IPS DF 4.7 (cell line): ENCODE results near the gene COG5.
"Not testable (repeated sequence)": the region's sequence is repeated elsewhere in the genome, so short reads cannot be mapped to it uniquely, and the experiment has no call there.

Experiments
- DNase-seq: peaks from one replicate; pipeline ENCODE4 v3.0.0-alpha.2; 2013; ENCODE audit warnings: low spot score; ENCODE audit errors: extremely low read depth

The COG5 gene

DNA sequence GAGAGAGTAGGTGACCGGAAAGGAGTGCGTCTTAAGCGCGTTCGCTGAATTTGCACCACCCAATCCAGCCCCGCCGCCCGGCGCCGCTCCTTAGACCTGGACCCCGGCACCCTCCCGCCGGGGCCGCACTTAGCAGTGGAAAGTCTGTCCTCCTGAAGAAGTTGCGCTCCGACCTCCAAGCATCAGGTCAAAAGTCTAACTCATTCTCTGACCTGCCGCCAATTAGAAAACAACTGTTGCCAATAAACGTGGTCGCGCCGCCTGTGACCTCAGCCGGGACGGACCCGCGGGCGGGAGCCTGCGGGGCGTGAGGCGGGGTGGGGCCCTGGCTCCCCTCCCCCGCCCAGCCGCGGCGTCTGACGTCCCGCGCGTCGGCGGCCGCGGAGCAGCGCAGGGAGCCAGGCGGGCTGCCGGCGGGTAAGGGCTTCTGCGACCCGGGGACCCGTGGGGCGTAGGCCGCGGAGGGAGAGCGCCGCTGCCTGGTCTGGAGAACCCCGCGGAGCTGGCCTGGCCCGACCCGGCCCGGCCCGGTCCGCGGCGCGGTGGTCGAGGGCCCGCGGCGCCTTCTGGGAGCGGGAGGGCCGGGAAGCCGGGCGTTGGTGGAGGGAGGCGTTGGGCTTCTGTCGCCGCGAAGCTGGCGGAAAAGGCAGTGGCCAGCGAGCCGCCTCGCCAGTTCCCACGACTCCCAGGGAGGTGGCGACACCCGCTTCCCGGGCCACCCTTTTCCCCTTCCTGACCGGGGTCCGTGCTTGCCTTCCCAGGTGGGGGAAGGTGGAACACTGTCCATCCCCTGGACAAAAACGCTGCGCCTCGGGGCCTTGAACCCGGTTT lies 16.4 kb upstream of the COG5 start, which contains the start of gene BCAP29:
TSS of gene BCAP29 (plus strand) at position 362 of the 831 bp plus-strand sequence. CDS start 527 bp downstream, outside the sequence.
- no peak for DNase-seq

DNA sequence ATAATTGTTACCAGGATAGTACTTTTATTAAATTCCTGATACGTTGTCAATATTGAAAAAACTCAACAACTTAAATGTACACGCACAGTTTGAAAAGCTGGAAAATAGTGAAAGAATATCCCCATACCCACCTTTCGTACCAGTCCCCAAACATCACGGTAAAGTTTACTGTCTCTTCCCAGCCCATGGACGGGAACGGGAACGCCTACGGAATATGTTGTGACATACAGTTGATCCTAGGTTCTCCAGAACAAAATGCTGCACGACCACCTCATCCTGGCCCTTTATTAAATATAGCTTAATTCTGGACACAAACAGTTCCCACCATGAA lies 15.8 kb upstream of the COG5 start:
- DNase-seq = no peak

DNA sequence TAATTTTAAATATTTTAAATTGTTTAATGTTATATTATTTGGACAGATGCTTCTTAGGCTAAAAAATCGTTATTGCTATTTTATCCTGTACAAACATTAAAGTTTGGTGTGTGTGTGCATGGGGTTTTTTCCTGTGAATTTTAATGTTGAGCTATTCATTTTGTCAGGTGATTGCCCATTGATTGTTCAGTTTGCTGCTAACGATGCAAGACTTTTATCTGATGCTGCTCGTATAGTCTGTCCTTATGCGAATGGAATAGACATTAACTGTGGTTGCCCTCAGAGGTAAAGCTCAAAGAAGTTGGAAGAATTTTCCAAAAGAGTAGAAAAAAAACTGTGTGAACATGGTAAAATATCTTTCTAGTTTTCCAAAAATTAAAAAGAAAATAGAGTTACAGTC lies 9.8 kb upstream of the COG5 start:
- no peak for DNase-seq

DNA sequence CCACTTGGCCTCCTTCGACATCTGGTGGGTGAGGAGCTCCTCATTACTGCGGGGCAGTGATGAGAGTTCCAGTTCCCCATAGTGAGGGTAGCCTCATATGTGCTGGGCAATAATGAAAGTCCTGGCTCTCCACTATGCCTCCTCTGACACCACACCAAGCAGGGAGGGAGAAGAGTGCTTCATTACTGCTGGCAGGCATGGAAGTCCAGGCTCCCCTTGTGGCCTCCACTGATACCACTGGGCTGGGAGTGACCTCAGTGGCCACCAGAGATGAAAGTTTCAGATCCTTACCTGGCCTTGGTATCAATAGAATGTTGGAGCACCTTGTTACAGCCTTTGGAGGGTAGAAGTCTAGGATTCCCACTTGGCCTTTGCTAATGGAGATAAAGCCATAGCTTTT lies 6.6 kb upstream of the COG5 start:
- DNase-seq = no peak

DNA sequence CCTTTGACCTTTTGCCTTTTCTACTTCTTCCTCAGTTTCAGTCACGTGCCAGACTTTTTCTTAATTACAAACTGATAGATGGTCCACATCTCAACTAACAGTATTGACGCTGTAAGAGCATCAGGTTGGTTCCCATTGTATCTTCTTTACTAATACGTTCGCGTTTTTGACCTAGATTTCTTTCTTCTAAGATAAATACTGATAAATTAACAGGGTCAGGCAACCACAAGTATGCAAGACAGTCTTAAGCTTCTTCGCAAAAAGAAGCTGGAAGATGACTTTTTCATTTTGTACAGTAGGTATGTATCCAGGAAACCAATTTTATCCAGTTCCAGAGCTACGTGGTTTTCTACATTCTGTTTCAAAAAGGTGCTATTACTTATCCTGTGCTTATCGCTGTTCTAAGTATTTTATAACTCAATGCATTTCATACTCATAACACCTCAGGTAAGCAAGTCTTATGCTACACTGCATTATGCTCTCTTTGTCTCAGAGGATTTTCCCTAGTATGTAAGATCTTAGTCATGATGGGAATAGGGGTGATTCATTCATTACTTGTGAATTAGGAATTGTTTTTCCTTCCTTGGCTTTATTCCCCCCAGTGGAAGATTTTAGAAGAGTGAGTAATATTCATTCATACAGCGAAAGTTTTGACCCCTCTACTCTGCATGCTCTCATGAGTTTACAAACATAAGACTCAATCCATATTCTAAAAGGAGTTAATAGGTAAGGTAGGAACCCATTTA lies 1.0 kb upstream of the COG5 start:
- no peak for DNase-seq

DNA sequence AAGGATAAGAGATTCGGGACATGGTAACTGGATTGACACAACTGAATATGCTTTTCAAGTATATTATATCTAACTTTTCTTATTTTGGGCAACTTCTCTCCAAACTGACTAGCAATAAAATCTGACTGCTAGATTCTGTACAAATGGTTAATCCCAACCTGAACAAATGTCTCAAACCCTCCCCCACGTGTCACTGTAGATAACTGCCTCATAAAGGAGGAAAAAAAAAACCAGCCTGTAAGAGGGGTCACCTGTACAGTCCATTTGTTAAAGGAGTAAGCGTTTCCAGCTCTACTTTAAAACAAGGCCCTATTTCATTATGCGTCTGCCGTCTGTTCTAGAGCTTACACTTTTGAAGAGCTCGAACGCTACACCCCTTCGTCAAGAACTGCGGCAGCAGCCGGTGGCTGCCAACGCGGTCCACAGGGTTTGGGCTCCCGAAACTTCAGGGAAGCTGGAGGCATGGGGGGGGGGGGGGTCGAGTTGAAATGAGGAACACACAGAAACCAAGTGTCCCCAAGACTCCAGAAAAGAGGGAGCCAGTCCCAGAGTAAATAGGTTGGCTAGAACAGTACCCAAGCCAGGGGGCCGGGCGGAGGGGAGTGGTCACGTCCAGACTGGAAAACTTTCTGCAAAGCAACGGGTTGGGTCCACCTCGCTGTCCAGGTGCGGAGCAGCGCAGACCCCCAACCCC lies 492 bp downstream of the COG5 start:
- DNase-seq = no peak

DNA sequence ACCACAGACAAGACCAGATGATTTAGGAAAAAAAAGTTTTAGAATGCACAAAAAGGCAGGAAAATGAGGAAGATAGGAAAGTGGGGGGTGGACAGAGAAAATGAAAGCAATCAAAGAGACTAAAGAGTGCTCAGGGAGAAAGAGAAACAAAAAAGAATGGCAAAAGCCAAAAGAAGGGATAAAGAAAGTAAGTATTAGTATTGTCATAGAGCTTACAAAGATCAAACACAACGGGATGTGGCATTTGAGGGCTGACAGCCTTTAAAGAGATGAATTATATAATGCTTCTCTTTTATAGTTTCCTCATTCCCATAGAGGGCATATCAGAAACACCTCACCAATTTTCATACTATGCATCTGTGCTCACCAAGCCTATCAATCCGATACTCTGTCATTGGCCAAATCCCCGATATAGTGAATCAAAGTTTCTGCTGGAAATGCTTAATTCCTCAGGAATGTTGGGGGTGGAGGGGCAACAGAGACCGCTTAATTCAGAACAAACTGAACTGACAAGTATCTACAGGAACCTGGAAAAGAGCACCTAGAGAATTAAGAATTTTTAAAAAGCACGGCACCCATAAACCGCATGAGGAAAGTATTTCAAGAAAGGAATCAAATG lies 2.7 kb downstream of the COG5 start:
- DNase-seq = no peak

DNA sequence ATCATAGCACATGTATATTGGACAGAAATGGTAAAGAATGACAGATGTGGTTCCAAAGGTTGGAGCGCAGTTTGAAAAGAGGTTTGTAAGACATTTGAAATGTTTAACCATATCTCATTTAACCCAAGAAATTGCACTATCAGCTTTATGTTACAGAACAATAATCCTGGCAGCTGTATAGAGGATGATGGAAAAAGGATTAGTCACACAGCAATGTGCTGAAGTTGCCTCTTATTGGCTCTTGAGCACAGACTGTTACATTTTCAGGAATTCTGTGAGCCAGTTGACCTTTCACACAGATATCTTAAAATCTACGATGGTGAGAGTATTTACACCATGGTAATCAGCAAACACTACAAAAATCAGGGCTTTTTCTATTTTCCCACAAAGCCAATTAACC lies 3.9 kb downstream of the COG5 start:
- DNase-seq = no peak

DNA sequence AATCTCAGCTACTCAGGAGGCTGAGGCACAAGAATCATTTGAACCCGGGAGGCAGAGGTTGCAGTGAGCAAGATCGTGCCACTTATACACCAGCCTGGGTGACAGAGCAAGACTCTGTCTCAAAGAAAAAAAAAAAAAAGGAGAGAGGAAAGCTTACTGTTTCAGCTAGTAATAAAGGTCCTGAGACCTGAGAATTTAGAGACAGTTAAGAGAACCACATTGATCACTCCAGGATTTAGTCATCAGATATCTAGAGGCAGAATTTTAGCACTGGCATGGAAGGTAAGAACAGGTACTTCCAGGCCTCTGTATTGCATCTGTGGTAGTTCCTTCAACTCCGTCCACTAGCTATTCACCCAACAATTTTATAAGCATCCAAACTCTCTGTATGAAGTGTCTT lies 7.8 kb downstream of the COG5 start:
- no peak for DNase-seq

DNA sequence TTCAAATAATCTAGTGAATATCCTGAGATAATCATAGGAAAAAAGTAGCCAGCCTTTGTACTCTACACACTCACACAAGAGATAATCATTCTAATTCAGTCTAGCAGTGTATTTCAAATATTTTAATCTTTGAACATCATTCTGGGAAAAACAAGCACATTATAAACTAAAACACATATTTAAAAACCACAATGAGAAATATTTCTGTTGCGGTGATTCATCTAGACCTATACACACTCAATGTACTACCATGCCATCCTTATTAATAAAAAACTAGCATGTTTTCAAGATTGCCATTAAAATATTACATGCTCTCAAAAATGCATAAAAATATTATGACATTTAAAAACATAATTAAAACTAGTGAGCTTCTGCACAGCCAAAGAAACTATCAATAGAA lies 11.8 kb downstream of the COG5 start:
- no peak for DNase-seq

DNA sequence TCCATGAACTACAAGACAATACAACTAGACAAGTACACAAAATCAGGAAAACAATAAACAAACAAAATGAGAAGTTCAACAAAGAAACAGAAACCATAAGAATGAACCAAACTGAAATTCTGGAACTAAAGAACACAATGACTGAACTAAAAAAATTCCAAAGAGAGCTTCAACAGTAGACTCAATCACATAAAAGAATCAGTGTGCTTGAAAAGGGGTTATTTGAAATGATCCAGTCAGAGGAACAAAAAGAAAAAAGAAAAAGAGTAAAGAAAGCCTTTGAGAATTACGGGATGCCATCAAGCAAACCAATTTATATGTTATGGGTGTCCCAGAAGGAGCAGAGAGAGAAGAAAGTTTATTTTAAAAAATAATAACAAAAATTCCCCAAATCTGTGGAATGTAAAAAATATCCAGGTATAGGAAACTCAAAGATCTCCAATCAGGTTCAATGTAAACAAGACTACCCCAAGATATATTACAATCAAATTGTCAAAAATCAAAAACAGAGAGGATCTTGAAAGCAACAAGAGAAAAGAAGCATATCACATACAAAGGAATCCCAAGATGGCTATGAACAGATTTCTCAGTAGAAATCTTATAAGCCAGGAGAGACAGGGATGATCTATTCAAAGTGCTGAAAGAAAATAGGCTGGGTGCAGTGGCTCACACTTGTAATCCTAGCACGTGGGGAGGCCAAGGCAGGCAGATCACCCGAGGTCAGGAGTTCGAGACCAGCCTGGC lies 18.7 kb downstream of the COG5 start:
- no peak for DNase-seq

DNA sequence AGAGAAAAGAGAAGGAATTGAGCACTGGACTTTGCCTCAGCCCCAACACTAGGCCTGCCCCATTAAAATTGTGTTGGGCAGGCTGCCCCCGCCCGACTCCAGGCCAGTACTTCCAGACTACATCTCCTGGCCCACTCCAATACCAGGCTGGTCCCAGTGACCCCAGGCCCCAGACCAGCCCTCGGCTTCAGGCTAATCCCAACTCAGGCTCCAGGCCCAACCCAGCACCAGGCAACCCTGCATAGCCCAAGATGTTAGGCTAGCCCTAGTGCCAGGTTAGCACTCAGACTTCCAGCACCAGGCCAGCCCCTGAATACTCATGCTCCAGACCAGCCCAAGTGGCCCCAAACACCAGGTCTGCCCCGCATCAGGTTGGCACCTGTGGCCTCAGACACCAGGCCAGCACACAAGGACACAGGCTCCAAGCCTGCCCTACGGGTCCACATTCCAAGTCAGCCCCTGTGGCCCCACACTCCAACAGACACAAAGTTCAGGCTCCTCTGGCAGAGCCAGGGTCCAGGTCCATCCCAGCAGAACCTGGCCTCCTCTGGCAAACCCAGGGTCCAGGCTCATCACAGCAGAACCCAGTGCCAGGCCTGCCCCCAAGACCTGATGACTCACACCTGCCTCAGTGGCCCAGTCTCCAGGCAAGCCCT lies 20.3 kb downstream of the COG5 start:
- DNase-seq = no peak

DNA sequence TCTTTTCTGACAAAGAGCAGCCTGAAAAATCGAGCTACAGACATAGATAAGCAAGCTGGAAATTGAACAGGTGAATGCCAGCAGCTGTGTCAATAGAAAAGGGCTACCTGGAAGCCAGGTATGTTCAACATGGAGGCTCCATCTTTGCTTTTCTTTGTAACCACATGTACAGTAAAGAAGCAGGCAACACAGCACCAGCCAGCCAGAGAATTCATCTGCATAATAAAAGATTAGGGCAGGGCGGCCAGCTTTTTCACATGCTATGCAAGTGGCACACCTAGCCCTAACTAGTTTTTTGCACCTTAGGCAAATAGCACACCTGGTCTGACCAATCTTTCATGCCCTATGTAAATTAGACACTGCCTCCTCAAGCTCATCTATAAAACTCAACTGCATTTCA lies 25.7 kb downstream of the COG5 start:
- no peak for DNase-seq

DNA sequence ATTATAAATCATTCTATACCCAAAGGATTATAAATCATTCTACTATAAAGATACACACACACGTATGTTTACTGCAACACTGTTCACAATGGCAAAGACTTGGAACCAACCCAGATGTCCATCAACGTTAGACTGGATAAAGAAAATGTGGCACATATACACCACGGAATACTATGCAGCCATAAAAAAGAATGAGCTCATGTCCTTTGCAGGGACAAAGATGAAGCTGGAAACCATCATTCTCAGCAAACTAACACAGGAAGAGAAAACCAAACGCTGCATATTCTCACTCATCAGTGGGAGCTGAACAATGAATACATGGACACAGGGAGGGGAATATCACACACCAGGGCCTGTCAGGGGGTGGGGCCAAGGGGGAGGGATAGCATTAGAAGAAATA lies 26.5 kb downstream of the COG5 start:
- not testable (repeated sequence) for DNase-seq

DNA sequence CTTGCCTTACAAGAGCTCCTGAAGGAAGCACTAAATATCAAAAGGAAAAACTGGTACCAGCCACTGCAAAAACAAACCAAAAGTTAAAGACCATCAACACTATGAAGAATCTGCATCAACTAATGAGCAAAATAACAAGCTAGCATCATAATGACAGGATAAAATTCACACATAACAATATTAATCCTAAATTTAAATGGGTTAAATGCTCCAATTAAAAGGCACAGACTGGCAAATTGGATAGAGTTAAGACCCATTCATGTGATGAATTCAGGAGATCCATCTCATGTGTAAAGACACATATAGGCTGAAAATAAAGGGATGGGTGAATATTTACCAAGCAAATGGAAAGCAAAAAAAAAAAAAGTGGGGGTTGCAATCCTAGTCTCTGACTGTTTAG lies 29.6 kb downstream of the COG5 start:
- DNase-seq = no peak

DNA sequence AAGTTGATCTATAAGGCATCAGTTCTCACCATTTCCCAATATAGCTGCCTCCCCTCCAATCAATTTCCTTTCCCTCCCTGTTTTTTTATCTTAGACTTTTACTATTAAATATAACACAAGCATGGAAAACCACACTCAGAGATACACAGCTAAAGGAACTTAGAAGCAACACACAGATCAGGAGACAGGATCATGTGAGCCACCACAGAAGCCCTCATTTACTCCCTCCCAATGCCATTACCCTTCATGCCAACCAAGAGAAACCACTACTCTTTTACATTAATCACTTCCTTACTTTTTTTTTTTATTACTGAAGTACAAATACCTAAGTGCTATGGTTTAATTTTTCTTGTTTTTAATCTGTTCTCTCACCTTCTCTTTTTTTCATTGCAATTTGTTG lies 33.0 kb downstream of the COG5 start:
- no peak for DNase-seq

DNA sequence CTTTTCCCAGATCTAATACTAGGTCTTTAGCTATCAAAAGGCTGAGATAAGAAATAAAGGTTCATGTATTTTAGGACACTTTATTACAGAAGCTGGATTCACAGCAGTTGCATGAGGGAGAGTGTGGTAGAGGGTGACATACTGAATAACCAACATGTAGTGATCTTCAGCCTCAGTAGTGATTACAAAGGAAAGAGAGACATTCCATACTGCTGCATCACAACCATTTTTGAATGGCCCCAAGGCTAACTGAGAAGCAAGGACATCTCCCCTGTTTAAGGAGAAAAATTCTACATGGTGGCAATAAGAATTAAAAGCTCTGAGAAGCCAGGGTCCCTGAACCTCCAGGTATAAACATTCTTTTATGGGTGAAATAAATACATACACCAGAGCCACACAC lies 35.3 kb downstream of the COG5 start:
- DNase-seq = no peak

DNA sequence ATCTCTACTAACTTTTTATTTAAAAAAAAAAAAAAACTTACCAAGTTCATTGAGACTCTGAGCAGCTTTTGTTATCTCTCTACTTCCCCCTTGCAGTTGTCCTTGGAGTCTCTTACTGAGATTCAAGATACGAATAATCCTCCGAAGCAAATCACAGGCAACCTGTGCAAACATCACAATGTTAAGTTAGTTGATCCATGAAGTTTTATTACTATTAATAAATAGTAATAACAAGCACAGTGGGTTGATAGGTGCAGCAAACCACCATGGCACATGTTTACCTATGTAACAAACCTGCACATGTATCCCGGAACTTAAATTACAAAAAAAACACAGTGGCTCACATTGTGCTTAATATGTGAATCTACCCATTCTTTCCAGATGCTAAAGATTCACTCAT lies 36.5 kb downstream of the COG5 start:
- DNase-seq = no peak

DNA sequence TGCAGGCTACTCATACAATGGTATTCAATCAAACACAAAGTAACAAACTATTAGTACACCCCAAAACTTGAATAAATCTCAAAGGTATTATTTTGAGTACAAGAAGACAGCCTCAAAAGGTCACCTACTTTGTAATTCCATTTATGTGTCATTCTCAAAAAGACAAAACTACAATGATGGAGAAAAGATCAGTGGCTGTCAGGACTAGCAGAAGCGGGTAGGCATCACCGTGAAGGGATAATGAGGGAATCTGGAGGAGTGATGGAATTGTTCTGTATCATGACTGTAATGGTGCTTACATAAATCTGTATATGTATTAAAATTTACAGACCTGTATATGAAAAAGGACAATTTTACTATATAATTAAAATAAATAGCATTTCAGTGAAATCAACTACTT lies 37.0 kb downstream of the COG5 start:
- DNase-seq = no peak

DNA sequence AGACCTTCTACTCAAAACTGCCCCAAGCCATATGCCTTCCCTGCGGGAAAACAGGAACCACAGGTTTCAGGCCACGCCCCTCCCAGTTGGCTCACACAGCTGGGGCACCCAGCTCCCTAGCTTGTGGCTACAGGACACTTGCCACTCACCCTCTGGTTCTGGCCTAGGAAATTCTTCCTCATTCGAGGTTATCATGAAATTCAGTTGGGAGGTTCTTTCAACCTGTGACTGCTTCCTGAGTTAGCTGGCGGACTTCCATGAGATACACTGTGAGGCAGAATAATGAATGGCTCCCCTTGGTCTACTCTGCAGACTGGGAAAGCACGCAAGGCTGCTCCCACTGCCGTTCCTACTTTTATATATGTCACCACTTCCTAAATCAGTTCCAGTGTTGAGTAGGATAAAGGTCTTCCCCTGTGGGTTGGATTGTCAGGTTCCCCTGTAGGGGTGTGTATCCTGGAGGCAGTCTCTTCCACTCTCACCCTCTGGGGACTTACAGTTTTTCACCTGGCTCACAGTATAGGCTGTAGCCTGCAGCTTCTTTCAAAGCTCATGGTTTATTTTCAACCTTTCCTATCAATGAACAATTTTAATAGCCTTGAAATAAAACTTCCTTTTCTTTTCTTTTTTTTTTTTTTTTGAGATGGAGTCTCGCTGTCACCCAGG lies 56.9 kb downstream of the COG5 start:
- DNase-seq = no peak
